T-helper 9 cell (primary cell): ENCODE results near the gene DCTPP1.
A peak's percentile ranks its signal among the peaks of the same experiment; 100 is the strongest.
"Not testable (repeated sequence)": the region's sequence is repeated elsewhere in the genome, so short reads cannot be mapped to it uniquely, and the experiment has no call there.

Experiments
- DNase-seq: peaks from one replicate; pipeline ENCODE4 v3.0.0-alpha.2; 2020

The DCTPP1 gene

DNA sequence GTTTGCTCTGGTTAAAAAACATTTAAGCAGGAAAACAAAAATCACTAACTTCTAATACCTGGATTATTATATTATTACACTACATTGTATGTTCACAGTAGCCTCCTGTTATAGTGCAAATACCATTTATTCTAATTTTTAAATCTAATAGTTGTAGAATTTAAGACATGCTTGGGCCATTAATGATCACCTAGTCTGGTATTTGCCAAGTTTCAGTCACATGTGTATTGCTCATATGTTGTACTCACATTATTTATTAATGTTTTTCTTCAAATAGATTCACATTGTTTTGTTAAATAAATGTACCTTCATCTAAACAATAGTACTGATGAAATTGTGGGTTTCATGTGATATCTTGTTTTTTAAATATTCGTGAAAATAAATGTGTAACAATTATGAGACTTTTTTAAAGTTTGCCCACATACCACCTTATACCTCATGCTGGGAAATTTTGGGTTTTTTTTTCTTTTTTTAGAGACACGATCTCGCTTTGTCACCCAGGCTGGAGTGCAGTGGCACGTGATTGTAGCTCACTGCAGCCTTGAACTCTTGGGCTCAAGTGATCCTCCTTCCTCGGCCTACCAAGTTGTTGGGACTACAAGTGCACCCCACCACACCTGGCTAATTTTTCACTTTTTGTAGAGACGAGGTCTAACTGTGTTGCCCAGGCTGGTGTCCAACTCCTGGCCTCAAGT is 16.6 kb downstream of the DCTPP1 start:
- DNase-seq = no peak

DNA sequence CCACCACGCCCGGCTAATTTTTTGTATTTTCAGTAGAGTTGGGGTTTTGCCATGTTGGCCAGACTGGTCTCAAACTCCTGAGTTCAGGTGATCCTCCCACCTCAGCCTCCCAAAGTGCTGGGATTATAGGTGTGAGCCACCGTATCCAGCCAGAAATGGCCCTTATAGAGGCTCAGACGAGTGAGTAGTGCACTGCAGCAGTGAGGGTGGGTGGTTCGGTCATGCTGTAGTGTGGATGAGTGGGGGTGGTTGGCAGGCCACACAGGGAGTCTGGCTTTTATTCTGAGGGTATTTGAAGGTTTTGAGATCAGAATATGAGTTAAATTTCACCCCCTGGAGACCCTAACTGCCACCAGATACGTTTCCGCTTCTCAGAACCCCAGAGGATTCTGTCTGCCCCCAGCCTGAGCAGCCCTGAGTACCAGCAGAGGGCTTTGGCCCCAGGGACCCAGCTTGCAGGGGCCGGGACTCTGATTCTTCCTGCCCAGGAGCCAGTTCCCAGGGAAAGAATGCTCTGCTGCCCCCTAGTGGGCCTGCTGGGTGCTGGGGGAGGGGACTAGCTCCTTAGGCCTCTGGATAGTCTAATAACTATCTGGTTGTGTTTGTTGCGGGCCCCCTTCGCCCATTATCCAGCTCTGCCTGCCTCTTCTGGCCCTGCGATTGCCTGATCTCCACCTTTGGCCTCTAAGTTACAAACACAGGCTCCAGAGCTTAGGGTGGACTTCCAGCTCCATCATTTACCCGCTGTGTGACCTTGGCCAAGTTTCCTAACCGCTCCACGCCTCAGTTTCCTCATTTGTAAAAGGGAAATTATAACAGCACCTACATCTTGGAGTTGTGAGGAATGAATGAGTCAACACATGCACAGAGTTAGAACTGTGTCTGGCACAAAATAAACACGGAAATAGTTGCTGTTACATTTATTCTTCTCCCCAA is 20.4 kb downstream of the DCTPP1 start:
- peak; percentile 98 for DNase-seq

DNA sequence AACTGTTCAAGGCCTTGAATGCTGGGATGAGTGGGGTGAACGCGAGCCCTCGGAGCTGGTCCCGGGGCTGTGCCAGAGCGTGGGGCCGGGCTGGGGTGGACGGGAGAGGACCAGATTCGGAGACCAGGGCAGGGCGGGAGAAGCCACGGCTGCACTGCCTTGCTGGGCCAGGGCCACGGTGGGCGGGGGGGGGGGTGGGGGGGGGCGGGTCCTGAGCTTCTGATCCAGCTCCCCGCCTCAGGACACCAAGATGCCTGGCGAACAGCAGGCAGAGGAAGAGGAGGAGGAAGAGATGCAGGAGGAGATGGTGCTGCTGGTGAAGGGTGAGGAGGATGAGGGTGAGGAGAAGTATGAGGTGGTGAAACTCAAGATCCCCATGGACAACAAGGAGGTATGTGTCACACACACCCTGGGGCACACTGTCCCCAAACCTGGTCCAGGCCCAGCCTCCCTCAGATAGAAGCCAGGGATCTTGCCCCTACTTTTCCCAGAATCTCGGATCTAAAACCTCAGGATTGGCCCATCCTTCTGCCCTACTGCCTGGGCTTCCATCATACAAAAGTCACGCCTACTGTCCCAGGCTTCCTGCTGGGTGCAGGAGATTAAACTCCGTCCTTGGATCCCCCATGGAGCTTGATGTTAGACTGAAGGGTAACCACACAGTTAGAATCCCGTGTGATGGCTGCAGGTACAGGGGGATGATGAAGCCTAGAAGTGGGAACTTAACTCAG is 21.9 kb downstream of the DCTPP1 start:
- no peak for DNase-seq

DNA sequence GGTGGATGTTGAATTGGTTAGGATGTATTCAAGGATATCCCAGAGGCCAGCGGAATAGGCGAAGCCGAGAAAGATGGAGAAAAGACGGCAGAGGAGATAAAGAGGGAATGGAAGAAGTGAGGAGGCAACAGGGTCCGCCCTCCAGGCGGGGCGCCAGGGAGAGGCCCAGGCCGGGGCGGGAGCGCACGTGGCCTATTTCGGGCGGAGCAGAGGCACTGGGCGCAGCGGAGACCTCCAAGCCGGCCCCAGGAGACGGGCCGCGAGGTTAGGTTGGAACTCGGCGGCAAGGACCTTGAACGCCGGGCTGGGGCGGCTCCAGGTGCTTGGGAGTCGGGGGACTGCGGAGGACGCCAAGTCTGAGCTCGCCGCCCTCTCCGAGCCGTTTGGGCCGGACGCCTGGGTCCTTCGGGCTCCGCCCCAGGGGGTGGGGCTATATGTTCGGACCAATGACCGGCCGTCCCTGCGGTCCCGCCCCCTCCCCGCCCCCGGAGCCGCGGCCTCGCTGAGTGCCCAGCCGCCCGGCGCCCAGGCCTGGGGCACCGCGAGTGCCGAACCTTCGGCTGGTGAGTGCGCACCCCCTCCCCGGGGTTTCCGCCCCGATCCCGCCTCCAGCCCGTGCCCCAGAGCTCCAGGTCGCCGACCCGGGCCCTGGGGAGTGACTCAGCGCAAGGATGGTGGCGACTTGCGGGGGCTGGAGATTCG is 22.6 kb downstream of the DCTPP1 start, which contains the start of gene ZNF771:
Gene ZNF771, plus strand, starts transcription at position 505 of the 702 bp plus-strand sequence. CDS start 448 bp downstream, outside the sequence.
- DNase-seq = peak; percentile 83

DNA sequence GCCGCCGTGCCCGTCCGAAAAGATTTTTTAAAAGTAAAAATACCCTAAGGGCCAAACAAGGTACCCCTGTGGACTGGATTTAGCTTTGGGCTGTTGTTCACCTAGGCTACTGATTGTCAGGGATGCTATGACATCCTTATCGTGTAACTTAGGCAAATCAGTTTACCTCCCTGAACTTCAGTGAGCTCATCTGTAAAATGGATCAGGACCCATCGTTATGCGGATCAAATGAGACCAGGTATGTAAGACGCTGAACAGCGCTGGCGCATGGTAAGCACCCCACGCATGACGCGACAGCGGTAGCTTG is 23.1 kb downstream of the DCTPP1 start:
- DNase-seq = no peak

DNA sequence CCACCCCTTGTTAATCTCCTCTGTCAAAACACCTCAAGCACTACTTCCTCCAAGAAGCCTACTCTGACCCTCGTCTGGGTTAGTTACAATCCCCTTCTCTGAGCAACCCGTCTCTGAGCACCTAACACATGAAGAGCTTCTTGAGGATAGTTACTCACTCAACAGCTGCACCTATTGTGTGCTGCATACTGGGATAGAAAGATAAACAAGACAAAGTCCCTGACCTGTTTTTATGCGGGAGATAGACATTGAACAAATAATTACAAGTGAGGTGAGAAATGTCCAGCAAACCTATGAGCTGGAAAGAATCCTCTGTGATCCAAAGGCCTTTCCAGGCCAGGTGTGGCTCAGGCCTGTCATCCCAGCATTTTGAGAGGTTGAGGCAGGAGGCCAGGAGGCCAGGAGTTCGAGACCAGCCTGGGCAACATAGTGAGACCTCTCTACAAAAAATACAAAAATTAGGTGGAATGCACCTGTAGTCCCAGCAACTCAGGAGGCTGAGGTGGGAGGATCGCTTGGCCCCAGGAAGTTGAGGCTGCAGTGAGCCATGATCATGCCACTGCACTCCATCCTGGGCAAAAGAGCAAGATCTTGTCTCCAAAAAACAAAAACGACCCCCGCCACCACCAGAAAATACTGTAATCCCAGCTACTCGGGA is 27.9 kb downstream of the DCTPP1 start:
- DNase-seq = no peak

DNA sequence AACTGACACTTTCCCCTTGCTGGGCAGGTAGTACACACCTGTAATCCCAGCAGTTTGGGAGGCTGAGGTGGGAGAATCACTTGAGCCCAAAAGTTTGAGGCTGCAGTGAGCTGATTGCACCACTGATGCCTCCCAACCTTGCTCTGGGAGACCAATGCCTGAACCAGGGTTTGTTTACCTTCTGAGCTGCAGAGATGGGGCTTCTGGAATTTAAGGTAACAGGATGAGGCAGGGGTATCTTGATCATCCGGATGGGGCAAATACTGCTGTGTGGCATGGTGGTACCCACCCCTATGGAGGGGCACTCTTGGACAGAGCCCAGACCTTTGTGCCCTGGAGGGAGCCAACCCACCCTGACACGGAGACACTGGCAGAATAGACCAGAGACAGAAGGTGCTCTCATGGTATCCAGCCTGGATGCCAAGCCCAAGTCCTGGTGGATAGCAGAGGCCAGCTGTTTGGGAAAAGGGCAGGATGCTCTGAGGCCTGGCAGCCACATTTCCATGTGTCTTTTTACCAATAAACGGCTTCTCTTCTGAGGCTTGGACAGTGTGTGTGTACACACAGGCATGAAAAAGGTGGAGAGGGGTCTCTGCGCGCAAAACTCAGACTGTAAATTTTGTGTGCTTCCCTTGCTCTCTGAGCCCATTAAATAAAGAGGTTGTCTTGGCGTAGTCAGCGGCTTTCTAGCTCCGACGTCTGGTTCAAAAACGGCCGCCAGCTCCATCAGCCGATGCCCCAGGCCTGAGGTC is 30.2 kb downstream of the DCTPP1 start:
- DNase-seq = no peak

DNA sequence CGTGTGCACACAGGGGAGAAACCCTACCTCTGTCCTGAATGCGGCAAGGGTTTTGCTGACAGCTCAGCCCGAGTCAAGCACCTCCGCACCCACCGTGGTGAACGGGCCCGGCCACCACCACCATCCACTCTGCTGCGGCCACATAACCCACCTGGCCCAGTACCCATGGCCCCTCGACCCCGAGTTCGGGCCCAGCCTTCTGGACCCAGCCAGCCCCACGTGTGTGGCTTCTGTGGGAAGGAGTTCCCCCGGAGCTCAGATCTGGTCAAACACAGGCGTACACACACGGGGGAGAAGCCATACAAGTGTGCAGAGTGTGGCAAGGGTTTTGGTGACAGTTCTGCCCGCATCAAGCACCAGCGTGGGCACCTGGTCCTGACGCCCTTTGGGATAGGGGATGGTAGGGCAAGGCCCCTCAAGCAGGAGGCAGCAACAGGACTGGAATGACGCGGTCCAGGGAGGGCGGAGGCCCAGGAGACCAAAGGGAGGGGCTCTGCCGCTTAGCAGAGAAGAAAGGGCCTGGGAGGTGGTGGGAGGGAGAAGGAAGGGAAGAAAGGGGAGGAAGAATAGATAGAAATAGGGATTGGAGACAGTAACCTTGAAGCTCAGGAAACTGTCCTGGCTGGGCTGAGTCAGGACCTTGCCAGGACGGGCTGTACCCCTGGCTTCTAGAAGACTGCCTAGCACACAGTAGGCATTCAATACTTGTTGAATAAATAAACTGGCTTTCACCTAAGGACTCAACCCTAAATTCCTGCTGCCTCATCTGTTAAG is 31.0 kb downstream of the DCTPP1 start:
- DNase-seq = no peak

DNA sequence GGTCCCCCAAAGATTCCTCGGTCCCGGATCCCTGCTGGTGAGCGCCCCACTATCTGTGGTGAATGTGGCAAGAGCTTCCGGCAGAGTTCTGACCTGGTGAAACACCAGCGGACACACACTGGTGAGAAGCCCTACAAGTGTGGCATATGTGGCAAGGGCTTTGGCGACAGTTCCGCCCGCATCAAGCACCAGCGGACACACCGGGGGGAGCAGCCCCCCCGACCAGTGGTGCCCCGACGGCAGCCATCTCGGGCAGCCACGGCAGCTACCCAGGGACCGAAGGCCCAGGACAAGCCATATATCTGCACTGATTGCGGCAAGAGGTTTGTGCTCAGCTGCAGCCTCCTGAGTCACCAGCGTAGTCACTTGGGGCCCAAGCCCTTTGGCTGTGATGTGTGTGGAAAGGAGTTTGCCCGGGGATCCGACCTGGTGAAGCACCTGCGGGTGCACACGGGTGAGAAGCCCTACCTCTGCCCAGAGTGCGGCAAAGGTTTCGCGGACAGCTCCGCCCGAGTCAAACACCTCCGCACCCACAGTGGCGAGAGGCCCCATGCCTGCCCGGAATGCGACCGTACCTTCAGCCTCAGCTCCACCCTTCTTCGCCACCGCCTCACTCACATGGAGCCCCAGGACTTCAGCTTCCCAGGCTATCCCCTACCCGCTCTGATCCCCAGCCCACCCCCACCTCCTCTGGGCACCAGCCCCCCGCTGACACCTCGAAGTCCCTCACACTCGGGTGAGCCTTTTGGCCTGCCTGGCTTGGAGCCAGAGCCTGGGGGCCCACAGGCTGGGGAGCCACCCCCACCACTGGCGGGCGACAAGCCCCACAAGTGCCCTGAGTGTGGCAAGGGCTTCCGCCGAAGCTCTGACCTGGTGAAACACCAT is 31.8 kb downstream of the DCTPP1 start:
- DNase-seq = no peak

DNA sequence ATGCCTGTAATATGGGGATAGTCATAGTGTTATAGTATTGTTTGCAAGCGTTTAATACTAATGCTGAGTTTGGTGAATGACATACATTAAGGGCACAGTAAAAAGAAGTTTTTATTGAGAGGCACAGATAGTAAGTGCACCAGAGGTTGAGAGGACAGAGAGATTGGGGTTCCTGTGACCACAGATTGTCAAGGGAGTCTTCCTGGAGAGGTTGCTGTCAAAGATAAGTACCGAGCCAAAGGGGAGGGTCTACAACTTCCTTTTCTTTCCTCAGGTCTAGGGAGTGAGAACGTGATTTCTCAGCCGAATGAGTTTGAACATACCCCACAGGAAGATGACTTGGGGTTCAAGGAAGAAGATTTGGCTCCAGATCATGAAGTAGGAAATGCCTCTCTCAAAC is 32.8 kb downstream of the DCTPP1 start:
- DNase-seq = no peak

DNA sequence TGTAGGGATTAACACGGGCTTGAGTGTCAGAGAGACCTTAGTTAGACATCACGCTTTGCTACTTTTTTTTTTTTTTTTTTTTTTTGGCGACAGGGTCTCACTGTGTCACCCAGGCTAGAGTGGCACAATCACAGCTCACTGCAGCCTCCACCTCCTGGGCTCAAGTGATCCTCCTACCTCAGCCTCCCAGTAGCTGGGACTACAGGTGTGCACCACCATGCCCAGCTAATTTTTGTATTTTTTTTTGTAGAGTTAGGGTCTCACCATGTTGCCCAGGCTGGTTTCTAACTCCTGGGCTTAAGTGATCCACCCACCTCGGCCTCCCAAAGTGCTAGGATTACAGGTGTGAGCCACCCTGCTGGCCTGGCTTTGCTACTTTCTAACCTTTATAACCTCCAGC is 33.2 kb downstream of the DCTPP1 start:
- not testable (repeated sequence) for DNase-seq

DNA sequence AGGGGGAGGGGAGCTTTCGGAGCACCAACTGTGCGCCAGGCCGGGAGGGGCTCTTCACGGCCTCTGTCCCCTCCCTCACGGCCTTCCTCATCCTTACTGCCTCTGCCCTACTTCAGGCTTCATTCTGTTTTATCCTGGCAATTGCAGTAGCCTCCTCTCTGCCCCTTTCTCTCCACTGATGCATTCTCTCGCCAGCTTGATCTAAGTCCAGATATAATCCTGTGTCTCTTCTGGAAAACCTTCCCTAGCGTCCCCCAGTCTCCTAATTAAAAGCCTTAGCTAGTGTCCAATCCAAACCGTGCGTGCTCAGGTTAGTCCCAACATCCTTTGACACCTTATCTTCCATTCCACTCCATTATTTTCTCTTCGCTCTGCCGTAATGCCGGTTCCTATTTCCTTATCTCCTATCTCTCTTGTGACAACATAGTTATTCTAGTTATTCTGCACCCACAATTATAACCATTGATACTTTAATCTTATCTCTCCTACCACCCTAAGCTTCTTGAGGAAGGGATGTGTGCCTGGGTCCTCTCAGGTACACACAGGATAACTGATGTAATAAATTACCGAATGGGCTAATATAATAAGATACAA is 33.7 kb downstream of the DCTPP1 start:
- no peak for DNase-seq

DNA sequence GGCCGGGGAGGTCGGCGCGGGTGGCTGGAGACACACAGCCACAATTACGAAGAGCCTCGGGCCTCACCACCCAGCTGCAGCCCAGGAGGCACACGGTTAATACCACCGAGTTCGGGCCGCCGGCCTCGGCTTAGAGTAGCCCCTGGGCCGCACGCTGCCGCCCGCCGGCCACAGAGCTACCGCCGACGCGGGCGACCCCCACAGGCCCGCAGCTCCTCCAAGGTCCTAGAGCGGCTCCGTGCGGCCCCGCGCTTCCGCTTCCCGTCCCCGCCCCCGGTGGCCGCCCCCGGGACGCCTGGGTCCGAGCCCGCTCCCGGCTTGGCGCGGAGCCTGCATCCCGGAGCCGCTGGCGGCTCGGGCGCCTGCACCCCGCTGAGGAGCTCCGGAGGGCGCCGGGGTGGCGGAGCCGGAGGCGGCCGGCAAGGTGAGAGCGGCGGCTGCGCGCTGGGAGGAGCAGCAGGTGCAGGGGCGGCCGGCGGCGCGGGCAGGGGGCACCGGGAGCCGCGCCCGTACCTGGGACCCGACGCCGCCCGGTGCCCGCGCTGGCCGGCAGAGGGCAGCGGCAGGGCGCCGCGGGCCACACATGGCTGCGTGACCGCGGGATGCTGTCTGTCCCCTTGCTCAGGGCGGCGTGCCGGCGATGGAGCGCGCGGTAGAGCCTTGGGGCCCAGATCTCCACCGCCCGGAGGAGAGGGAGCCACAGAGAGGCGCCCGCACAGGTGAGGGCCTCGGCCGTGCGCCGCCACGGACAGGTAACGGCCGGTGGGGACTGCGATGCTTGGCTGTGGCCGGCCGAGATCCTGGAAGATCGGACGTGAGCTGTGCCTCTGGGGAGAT is 34.5 kb downstream of the DCTPP1 start, which contains the start of gene ZNF48:
Gene ZNF48, plus strand, starts transcription at position 266 of the 837 bp plus-strand sequence. Its CDS starts 375 bp downstream, at position 641.
- DNase-seq = peak; percentile 38

DNA sequence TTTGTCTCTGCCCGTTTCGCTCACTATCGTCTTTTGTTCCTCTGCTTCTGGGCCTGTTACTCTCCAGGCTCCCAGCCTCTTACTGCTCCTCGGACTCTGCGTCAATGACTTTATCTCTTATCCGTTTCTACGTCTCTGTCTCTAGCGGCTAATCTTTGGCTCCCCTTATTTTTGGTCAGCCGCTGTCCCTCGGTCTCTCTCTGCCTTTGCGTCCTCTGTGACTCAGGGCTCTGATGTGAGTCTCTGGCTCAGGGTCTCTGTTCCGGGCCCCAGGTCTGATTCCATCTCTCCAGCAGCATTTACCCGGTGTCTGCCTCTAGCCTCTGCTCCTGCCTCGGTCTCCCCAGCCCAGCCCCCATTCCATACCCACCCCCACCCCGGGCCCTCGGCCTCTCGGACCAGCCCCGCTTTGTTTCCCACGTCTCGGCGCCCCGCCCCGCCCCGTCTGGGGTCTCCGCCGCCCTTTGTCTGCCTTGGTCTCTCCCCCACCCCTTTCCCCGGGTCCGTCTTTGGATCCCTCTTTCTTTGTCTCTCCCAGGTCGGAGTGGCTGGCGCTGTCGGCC is 35.2 kb downstream of the DCTPP1 start:
- no peak for DNase-seq

DNA sequence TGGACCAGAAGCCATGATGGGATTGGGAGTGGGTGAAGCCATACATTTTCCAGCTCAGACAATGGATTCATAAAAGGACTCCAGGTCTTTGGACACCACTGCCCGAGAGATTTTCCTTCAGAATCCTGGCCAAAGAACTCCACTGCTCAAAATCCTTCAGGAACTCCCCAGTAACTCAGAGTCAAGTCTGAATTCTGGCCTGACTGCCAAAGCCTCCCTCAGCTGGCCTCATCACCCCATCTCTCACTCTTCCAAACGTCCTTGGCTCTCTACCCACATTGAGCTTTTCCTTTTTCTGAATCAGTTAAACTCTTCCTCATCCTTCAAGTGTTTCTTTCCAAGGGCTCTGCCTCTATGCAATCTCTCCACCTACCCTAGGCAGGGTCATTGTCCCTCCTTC is 46.3 kb downstream of the DCTPP1 start:
- no peak for DNase-seq

DNA sequence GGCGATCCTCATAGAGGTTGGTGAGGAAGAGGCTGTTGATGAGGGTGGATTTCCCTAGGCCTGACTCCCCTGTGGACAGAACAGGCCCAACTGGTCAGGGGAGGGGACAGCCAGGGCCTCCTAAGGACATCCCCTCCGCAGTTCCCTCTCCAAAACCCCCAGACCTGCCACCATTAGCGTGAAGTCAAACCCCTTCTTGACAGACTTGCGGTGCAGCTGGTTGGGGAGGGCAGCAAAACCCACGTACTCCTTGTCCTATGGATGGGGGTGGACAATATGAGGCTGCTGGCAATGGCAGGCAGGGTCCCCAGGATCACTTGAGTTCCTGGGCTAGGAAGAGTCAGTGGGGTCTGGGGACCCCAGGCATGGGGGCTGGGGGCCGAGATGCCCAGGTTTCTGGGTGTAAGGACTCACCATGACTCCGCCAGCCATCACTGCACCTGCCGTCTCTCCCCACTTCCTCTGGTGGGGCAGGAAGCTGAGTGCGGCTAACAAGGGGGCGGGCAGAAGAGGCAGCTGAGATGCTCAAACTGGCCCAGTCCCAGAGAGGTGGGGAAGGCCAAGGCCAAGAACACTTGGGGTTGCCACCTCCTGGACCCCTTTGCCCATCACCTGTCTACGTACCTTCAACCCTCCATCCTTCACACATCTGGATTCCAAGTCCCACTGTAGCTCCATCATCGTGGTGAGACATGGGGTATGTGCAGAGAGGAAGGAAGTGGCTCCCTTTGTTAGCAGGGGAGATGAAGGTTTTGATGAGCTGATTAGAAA is 47.5 kb downstream of the DCTPP1 start, which contains the start of gene SEPTIN1:
Gene SEPTIN1, minus strand, starts transcription at position 451 of the 771 bp plus-strand sequence. Its CDS starts 19 bp downstream, at position 432.
- DNase-seq = peak; percentile 64
